ENCODE measurements around the gene TUBGCP3.

Gene TUBGCP3

DNA sequence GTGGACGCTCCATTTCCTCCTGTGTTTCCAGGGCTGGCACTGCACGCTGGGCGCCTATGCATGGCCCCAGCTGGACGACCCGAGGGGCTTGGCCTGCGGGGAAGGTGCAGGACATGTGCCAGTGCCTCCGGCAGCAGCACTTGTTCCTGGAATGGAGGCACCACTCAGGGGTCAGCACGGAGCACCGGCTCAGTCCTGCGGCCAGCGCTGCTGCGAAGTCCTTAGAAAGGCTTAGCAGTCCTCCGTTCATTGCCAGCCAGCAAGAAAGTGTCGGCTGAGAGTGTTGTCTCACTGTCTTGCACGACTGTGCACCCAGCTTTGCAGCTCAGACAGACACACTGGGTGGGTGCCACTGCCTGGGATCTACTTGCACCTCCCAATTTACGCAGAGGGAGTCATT is 36.1 kb upstream of the TUBGCP3 start:
- ATAC-seq (no peak), DNase-seq (no peak)
- Mint-ChIP-seq H3K9me3 (no peaks in the 10 kb centered on the region), H3K27ac (no peak overlapping the region), H3K27me3 (peaks cover 5% of the 10 kb centered on the region), H3K36me3 (ENCODE audit: low read depth) (no peaks in the 10 kb centered on the region), H3K4me3 (no peak overlapping the region), H3K4me1 (no peaks in the 10 kb centered on the region)

DNA sequence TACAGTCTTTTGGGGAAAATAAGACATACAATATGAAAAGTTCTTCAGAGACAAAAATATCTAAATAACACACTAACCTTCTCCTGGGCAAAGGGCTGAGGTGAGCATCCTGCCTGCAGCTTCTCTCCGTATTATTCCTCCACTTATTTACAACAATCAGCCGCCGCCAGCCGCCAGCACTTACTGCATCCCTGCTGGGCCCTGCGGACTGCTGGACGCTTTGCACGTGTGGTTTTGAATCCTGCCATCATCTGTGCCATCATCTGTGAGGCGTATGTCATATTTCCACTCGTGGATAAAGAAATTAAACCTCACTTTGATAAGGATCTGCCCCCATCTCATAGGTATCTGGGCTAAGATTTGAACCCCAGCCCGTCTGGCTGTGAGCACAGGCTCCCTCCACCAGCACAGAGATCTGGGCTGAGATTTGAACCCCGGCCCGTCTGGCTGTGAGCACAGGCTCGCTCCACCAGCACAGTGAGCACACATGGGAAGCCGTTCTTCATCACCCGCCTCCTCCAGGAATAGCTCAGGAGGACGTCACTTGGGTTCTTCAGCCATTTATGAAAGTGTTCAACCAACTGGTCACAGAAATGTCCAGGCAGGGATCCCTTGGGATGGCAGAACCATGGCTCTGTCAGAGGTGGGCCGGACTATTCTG is 35.2 kb upstream of the TUBGCP3 start:
- no peak overlapping the region for H3K27ac Mint-ChIP-seq
- ATAC-seq = no peak
- H3K4me1 Mint-ChIP-seq = no peaks in the 10 kb centered on the region
- H3K9me3 Mint-ChIP-seq = no peaks in the 10 kb centered on the region
- no peak overlapping the region for H3K4me3 Mint-ChIP-seq
- H3K27me3 Mint-ChIP-seq = peaks cover 3% of the 10 kb centered on the region
- no peak for DNase-seq
- H3K36me3 Mint-ChIP-seq (ENCODE audit: low read depth) = no peaks in the 10 kb centered on the region

DNA sequence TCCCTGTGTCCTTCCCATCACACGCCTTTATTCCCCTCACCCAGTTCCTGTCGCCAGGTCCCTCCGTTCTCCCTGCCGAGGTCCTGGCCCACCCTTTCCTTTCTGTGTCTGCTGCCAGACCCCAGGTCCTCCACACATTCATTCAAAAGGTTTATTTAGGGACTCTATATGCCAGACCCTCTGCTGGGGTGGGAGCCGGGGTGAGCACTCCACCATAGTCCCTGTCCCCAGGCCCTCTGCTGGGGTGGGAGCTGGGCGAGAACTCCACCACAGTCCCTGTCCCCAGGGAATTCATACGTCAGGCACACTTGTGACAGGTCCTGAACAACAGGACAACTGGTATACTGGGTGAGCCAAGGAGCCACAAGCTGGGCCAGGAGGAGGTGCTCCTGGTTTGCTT is 34.4 kb upstream of the TUBGCP3 start:
- no peak for DNase-seq
- Mint-ChIP-seq H3K9me3 (no peaks in the 10 kb centered on the region), H3K27me3 (peaks cover 3% of the 10 kb centered on the region), H3K4me3 (no peak overlapping the region), H3K36me3 (ENCODE audit: low read depth) (no peaks in the 10 kb centered on the region), H3K27ac (no peak overlapping the region), H3K4me1 (no peaks in the 10 kb centered on the region)
- ATAC-seq = no peak

DNA sequence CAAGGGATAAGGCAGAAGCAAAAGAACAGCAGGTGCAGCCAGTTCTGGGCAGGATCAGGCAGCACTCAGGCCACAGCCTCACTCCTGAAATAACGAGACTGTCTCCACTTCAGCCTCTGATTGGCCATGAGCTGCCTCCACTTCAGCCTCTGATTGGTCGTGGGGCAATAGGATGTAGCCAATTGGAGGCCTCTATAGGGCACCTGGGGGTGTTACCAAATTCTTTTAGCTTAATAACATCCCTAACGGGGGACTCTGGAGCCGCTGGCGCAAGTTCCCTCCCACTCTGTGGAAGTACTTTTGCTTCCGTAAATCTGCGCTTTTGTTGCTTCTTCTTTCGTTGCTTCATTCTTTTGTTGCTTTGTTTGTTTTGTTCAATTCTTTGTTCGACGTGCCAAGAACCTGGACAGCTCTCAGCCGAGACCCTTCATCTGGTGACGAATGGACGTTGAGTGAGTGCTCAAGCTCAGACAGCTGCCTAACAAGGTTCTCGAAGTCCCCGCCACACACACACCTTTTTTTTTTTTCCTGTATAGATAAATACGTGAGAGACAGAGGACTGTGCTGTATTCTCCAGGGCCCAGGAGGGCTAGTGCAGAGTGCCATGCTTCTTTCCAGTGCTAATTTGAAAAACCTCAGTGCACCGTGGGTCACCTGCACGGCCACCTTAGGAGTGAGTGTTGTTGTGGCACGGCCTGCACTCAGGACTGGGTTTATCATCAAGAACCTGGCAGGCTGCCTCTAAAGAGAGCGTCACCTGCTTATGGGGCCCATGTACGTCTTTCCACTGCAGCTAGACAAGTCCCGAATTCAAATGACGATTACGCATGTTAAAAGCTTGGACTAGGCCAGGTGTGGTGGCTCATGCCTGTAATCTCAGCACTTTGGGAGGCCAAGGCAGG is 32.0 kb upstream of the TUBGCP3 start:
- ATAC-seq = no peak
- peaks cover 3% of the 10 kb centered on the region for H3K27me3 Mint-ChIP-seq
- H3K4me1 Mint-ChIP-seq = no peaks in the 10 kb centered on the region
- no peaks in the 10 kb centered on the region for H3K9me3 Mint-ChIP-seq
- no peaks in the 10 kb centered on the region for H3K36me3 Mint-ChIP-seq (ENCODE audit: low read depth)
- no peak overlapping the region for H3K4me3 Mint-ChIP-seq
- H3K27ac Mint-ChIP-seq = no peak overlapping the region
- DNase-seq = no peak

DNA sequence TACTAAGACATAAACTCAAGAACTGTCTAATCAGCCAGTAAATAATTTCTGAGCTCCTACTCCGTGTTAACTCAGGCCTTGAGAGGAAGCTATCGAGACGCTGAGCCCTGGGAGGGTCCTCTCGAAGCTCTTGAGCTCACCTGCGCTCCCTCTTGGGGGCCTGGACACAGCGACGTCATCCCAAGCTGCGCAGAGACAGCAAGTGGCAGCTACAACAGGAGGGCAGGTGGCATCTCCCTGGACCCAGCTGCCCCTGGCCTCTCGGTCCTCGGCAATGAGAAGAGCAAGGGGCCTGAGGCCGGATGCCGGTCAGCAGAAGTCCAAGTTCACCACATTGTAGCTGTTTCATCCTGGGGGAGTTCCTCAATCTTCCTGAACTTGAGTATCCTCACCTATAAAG is 30.5 kb upstream of the TUBGCP3 start:
- peaks cover 9% of the 10 kb centered on the region for H3K27me3 Mint-ChIP-seq
- H3K27ac Mint-ChIP-seq = no peak overlapping the region
- DNase-seq (no peak), ATAC-seq (no peak)
- no peaks in the 10 kb centered on the region for H3K9me3 Mint-ChIP-seq
- no peaks in the 10 kb centered on the region for H3K4me1 Mint-ChIP-seq
- H3K4me3 Mint-ChIP-seq = no peak overlapping the region
- no peaks in the 10 kb centered on the region for H3K36me3 Mint-ChIP-seq (ENCODE audit: low read depth)

DNA sequence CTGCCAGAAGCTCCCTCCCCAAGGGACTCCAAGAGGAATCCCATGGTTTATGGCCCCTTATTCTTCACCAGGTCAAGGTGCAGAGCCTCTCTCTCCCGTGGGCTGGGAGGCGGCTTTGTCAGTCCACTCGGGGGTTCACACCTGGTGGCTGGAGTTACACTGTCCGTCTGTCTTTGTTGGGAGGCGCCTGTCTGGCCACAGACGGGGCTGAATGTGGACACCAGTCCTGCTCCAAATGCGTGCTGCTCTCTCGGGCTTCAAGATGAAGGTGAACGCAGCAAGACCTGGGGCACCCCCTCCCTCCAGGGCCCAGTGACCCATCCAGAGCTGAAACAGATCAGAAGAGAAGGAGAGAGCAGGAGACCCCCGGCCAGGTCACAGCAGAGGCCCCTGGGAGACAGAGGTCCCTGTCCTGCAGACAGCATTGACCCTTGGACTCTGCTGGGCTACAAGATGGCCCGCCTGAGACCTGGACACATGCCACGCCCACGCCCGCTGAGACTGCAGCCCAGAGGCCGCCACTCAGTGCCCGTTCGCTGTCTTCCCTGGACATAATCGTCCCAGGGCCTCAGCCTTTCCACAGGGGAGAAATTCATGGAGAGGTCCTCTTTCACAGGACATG is 29.9 kb upstream of the TUBGCP3 start:
- no peaks in the 10 kb centered on the region for H3K4me1 Mint-ChIP-seq
- no peaks in the 10 kb centered on the region for H3K36me3 Mint-ChIP-seq (ENCODE audit: low read depth)
- no peak overlapping the region for H3K4me3 Mint-ChIP-seq
- ATAC-seq (no peak), DNase-seq (no peak)
- H3K27ac Mint-ChIP-seq = no peak overlapping the region
- peaks cover 8% of the 10 kb centered on the region for H3K27me3 Mint-ChIP-seq
- H3K9me3 Mint-ChIP-seq = no peaks in the 10 kb centered on the region

DNA sequence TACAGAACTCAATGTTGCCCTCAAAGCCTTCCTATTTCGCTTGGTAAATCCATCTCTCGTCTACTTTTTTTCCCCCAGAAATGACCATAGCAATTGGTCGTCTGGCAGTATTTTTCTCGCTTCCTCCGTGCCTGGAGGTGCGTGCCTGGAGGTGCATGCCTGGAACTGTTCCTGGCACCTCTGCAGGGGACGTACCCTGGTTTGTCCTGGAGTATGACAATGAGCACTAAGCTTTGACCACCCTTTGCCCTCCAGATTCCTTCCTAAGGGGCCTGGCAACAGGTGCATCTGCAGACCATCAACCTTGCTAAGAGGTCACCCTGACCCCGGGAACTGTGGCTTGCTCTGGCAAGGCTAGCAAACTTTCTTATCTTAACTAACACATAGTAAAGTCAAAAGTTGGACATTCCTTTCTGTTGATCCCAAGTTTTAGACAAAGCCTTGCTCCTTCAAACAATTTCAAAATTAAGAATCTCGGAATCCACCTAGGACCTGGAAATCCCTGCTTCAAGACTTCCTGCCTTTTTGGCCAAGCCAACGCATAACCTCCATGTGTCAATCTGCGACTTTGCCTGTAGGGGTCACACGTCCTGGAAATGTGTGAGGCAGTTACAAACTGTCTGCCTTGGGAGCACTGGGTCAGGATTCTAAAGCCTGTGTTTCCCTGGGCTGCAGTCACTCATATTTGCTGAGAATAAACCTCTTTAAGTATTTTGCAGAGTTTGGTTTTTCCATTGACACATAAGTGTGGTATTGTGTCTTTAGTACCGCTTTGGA is 28.8 kb upstream of the TUBGCP3 start:
- peak; percentile 12 for DNase-seq
- no peak for ATAC-seq
- peaks cover 8% of the 10 kb centered on the region for H3K27me3 Mint-ChIP-seq
- H3K27ac Mint-ChIP-seq = no peak overlapping the region
- H3K4me1 Mint-ChIP-seq = no peaks in the 10 kb centered on the region
- no peaks in the 10 kb centered on the region for H3K9me3 Mint-ChIP-seq
- no peak overlapping the region for H3K4me3 Mint-ChIP-seq
- H3K36me3 Mint-ChIP-seq (ENCODE audit: low read depth) = no peaks in the 10 kb centered on the region

GRCh38 chr13:112615391-112615790 is 27.4 kb upstream of the TUBGCP3 start:
- Mint-ChIP-seq H3K27ac (no peak overlapping the region), H3K4me1 (no peaks in the 10 kb centered on the region), H3K4me3 (no peak overlapping the region), H3K27me3 (peaks cover 15% of the 10 kb centered on the region), H3K9me3 (no peaks in the 10 kb centered on the region), H3K36me3 (ENCODE audit: low read depth) (no peaks in the 10 kb centered on the region)
- no peak for ATAC-seq
- no peak for DNase-seq

GRCh38 chr13:112614835-112615234 is 26.9 kb upstream of the TUBGCP3 start:
- Mint-ChIP-seq H3K4me1 (no peaks in the 10 kb centered on the region), H3K27me3 (peaks cover 15% of the 10 kb centered on the region), H3K36me3 (ENCODE audit: low read depth) (no peaks in the 10 kb centered on the region), H3K27ac (no peak overlapping the region), H3K9me3 (no peaks in the 10 kb centered on the region), H3K4me3 (no peak overlapping the region)
- DNase-seq = no peak
- ATAC-seq = no peak

DNA sequence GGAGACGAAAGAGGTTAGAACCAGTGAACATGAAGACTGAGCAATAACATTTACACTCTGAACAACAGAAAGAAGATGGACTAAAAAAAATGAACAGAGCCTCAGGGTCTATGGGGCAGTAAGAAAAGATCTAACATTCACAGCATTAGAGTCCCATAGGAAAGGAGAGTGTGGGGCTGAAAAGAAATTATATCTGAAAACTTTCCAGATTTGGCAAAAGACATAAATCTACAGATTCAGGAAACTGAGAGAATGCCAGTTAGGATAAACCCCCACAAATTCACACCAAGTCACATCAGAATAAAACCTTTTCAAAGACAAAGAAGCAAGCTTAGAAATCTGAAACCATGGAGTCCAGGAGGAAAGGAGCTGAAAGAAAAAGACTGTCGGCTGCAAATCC is 20.3 kb upstream of the TUBGCP3 start:
- H3K4me1 Mint-ChIP-seq = peaks cover 10% of the 10 kb centered on the region
- no peak for DNase-seq
- no peaks in the 10 kb centered on the region for H3K36me3 Mint-ChIP-seq (ENCODE audit: low read depth)
- no peak for ATAC-seq
- no peak overlapping the region for H3K4me3 Mint-ChIP-seq
- H3K27me3 Mint-ChIP-seq = peaks cover 20% of the 10 kb centered on the region
- H3K9me3 Mint-ChIP-seq = no peaks in the 10 kb centered on the region
- no peak overlapping the region for H3K27ac Mint-ChIP-seq

DNA sequence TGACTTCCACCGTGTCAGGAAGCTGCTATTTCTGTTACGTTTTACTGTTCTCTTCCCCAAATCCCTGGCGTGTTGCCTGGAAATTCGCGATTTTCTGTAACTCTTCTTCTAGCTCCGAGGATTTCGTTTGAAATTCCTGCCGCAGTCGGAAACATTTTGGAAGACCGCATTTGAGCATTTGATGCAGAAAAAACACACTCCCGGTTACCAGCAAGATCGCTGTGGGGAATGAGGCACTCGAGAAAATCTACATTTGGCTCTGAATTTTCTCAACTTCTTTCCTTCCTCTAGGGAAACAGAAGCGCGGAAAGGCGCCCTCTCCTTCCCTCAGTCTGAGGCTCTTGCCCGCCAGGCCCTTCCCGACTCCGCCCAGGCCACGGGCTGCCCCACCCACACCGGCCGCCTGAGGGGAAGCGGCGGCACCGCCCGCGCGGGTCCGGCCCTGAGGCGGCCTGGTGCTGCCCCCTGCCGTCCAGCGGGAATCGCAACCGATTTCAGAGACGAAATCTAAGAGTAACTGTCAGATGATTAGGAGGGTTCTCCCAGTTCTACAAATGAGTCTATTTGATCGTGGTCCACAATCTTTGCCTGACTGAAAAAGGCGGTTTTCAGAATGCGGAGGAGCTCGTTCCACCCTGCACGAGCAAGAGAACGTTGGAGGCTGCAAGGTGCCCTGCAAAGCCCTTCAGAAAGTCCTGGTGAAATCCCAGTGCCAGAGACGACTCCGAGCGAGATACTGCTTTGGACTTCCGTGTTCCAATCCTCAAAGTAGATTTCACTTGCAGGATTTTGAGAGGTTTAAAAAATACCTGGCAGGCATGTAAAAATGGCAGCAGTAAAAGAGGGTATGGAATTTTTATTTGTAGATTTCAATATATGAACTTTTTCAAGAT is 18.4 kb upstream of the TUBGCP3 start:
- peak; percentile 95 for DNase-seq
- H3K36me3 Mint-ChIP-seq (ENCODE audit: low read depth) = no peaks in the 10 kb centered on the region
- H3K9me3 Mint-ChIP-seq = no peaks in the 10 kb centered on the region
- no peak overlapping the region for H3K27ac Mint-ChIP-seq
- peaks cover 10% of the 10 kb centered on the region for H3K4me1 Mint-ChIP-seq
- ATAC-seq = peak; percentile 100
- H3K27me3 Mint-ChIP-seq = peaks cover 25% of the 10 kb centered on the region
- H3K4me3 Mint-ChIP-seq = peak overlapping the region; percentile 78

DNA sequence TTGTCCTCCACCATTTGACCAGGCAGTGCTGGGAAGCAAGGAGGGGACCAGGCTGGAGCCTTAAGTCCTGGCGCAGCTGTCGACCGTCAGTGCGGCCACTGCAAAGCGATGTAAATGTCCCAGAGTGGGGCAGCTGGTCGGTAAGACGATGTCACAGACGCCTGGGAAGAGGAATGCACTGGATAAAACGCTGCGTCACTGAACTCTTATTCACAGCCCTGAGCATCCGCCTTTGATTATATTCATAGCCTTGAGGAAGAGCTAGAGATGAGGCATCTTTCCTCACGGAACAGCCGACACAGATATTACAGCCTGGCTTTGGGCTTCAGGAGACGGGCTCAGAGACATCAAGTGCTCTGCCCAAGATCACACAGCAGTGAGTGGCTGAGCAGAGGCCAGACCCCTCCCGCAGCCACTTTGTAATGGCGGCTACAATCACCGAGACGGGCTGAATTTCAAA is 17.6 kb upstream of the TUBGCP3 start:
- no peaks in the 10 kb centered on the region for H3K36me3 Mint-ChIP-seq (ENCODE audit: low read depth)
- no peak for ATAC-seq
- peak overlapping the region; percentile 78 for H3K4me3 Mint-ChIP-seq
- no peak for DNase-seq
- H3K4me1 Mint-ChIP-seq = peaks cover 10% of the 10 kb centered on the region
- H3K27ac Mint-ChIP-seq = no peak overlapping the region
- H3K27me3 Mint-ChIP-seq = peaks cover 20% of the 10 kb centered on the region
- no peaks in the 10 kb centered on the region for H3K9me3 Mint-ChIP-seq

DNA sequence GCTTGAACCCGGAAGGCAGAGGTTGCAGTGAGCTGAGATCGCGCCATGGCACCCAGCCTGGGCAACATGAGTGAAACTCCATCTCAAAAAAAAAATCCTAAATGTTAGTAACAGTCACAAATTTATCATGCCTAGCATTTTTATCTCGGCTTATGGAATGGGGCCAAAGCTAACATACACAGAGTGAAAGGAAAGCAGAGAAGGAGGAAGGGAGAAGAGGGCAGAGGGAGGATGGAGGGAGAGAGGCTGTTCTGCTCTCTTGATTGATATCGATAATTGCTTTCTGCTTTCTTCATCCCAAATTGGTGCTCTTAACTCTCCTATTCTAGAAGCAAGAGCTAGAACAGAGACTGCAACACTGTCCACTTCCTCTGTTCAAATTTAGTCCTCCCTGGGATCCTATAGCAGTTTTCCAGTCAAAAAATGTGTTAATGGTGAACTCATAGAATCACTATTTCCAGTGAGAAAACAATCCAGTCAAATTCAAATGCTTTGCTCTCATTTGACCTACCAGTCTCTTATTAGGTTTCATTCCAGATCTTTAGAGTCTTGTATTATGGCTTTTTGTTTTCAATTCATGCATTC is 15.8 kb upstream of the TUBGCP3 start:
- Mint-ChIP-seq H3K27me3 (peaks cover 21% of the 10 kb centered on the region), H3K4me1 (peaks cover 10% of the 10 kb centered on the region), H3K27ac (no peak overlapping the region), H3K36me3 (ENCODE audit: low read depth) (no peaks in the 10 kb centered on the region), H3K9me3 (no peaks in the 10 kb centered on the region), H3K4me3 (no peak overlapping the region)
- DNase-seq = no peak
- no peak for ATAC-seq

All from activated naive CD8-positive, alpha-beta T cell treated with anti-CD3 and anti-CD28 coated beads, Interleukin-2, amount 50 U/mL, for 24 hours (primary cell).